ENCODE results near the gene ATG101.
A peak's percentile ranks its signal among the peaks of the same experiment; 100 is the strongest.

The ATG101 gene

DNA sequence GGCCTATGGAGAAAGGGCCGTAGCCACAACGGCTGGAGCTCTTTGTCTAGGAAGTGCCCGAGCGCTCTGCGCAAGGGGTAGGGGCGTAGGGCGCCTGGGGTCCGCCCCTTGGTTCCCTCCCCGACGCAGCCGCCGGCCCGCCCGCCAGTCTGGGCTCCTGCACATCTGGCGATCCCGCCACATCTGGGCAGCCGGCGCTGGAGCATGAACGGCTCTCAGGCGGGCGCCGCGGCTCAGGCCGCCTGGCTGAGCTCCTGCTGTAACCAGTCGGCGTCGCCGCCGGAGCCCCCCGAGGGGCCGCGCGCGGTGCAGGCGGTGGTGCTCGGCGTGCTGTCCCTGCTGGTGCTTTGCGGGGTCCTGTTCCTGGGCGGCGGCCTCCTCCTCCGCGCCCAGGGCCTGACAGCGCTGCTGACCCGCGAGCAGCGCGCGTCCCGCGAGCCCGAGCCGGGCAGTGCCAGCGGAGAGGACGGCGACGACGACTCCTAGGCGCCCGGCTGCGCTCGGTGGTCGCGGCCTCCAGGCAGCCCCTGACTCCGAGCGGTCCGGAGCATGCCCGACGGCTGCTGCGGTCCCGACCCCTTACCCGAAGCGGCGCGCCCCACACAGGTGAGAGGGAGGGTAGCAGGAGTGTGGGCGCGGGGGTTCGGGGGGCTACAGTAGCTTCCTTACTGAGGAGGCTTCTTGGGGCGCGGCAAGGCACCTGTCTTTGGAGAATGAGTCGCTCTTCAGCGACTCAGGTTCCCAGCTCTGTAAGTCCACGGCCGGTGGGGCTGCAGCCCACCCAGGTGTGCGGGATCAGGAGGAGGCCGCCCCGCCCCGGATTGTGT lies 10.0 kb downstream of the ATG101 start, which contains the start of gene SMIM41:
Gene SMIM41 (plus strand): TSS at position 129 of the 827 bp plus-strand sequence. CDS start 76 bp downstream, at position 205.
- DNase-seq (ENCODE audit: low read depth in 2 of 2) = no peak

DNA sequence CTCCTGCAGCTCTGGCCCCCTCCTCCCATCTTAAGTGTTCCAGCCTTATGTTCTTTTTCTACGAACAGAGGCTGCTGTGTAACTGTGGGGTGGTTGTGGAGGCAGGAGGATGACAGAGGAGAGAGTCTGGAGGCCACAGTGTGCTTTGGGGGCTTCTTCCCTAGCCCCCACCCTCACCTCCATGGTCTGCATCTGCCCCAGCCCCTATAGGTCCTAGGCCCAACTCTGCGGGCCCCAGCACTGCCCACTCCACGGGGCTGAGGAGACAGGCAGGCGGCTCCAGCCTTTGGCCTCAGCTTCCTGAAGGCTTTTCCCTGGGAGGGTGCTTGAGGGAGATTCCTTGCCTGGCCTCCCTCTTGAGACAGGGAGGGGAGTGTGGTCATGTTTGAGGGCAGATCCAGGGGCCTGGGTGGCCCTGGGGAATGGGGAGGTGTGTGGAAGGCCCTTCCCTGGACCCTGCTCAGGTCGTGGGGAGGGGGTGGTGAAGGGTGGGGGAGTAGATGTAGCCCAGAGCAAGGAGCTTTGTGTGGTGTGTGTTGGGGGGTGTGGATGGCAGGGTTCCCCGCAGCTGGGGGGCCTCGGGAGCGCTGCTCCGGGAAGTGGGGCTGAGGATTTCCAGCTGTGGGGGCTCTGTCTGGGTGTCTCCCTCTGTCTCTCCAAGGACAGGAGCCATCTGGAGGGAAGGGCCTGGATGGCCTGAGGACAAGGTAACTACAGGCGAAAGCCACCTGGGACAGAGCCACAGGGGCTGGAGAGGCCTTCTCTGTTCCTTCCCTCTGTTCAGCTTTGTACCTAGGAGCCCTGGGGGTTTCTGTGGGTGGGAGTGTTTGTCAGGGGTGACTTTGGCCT lies 10.8 kb downstream of the ATG101 start:
- no peak for DNase-seq (ENCODE audit: low read depth in 2 of 2)

DNA sequence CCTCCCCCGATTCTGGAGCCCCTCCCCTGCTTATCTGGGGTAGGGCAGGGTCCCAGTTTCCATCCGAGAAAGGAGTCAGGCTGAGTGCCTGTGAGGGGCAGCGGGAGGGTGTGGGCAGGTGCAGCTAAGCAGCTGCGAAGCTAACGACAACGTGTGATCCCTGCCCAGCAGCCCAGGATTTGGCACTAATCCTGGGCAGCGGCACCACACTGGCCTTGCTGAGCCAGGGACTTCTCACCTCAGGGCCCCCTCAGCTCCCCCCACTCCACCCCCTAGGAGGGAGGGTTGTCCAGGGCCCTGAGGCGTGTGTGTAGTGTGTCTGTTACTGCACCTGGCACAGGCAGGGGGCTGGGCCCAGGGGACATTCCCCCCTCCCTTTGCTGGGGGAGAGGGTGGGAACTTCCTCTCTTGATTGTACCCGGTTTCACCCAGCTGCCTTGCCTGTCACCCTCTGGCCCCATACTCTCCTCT lies 11.5 kb downstream of the ATG101 start:
- DNase-seq (ENCODE audit: low read depth in 2 of 2) = no peak

DNA sequence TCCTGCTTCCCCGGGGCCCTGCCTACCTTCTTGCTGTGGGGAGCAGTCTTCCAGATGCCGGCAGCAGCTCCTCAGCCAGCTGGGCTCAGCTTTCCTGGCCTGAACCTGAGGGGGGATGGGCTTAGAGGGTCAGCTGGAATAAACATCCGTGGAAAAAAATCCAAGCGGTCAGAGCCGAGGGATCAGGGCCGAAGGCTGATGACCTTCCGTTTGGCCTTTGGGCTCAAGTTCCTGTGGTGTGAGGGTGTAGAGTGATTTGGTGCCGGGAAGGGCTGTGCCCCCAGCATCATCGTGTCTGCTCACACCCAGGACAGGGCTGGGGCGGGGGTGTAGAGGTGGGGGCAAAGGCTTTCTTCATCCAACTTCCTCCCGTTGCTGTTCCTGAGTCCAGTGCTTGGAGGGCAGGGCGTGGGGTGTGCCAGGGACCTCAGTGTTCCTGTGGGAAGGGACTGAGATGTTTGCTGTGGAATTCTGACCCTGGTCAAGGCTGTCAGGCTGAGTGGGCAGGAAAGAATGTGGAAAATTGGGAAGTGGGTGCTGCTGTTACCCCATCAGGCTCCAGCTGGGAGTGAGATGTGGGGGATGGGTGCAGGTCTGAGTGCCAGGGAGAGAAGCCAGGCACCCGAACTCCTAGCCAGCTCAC lies 12.4 kb downstream of the ATG101 start:
- no peak for DNase-seq (ENCODE audit: low read depth in 2 of 2)

DNA sequence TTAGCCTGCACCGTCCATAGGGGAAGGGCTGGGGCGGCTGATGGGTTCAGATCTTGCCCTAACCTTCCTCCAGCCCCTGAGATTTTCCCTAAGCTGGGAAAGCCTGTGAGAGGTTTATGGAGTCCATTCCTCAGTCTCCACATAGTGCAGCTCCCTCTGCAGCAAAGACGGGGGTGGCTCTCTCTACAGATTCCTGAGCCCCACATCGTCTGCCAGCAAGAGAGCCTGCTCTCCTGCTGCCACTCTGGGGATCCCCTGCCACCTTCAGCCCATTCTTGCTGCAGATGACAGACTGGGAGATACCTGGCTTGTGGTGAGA lies 12.8 kb downstream of the ATG101 start:
- no peak for DNase-seq (ENCODE audit: low read depth in 2 of 2)

DNA sequence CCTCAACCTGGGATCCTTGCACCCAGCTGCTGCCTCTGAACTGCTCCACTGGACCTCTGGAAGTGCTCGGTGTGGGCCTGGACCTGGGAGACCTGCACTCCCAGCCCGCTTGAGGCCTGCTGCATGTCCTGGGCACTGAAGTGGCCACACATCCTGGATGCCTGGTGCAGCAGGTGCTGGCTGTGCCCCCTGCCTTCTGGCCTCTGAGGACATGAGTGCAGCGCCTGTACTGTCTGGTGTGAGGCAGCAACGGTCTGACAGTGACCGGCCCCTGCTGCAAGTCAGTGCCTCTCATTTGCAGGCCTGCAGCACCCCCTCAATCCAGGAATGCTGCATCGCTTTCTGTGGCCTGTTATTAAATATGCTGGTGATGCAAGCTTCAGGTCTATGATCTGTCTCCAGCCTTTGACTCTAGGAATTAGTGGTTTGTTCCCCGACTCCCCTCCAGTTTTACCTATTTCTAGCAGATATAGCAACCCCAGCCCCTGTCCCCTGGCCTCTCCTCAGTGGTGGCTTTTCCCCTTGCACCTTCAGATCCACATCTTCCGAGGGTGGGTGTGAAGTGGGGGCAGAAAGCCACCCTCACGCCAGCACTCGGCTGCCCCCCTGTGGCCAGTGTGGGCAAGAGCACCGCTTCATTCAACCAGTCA lies 13.3 kb downstream of the ATG101 start:
- peak; percentile 29 to 53 for DNase-seq (ENCODE audit: low read depth in 2 of 2)

DNA sequence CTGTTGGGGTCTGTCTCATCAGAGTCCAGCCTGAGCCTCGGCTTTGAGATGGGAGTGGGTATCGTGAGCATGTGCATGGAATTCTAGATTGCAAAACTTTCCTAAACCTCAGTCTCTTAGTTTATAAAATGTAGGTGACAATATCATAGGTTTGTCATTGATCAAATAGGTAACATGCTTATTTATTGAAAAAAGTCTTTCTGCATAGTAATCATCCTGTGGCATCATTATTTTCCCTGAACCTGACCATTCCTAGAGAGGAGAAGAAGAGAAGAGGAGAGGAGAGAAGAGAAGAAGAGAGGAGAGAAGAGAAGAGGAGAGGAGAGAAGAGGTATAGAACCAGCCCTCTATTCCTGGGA lies 13.8 kb downstream of the ATG101 start:
- DNase-seq (ENCODE audit: low read depth in 2 of 2) = no peak

DNA sequence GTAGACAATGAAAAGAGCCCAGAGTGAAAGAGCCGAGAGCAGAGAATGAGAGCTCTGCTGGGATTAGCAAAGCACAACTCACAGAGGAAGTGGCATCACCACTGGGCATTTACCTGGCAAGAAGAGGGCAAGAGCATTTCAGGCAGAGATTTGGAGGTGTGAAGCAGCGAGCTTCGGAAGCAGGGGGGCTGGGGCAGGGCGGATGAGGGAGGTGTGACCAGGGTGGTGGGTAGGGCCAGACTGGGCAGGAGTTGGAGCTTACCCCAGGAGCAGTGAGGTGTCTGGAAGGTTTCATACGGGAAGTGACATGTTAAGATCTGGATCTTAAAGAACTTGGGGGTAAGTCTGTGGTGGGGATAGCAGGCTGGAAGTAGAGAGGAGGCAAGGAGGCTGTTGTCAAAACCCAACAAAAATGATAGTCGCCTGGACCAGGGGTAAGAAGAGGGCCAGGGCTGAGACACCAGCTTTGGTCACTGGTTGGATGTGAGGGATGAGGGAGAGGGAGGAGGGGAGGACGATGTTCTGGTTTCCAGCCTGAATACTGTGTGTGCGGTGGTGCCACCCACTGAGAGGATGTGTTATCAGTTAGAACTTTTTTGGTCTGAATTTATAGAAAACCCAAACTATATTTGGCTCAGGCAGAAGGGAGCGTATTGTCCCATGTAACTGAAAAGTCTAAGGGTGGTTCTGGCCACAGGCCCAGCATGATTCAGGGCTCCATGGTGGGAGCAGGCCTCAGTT lies 14.9 kb downstream of the ATG101 start:
- no peak for DNase-seq (ENCODE audit: low read depth in 2 of 2)

DNA sequence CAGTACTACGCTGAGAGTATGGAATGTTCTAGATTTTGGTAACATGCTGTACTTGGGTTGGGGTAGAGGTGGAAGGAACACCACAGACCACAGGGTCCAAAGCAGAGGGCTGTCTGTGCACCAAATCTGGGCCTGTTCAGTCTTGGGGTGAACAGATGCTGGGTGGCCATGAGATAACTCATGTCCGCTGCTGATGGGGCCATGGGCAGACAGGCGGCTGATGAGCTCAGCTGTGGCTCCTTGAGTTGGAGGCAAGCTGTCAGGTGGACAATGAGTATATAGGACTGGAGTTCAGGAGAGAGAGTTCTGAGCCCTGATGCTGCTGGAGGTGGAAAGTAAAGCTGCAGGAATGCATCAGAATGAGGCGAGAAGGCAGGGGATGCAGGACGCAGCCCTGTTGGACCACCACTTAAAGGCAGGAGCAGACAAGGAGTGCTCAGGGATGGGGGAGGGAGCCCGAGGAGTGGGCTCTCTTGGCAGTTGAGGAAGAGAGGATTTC lies 16.0 kb downstream of the ATG101 start:
- DNase-seq (ENCODE audit: low read depth in 2 of 2) = no peak

DNA sequence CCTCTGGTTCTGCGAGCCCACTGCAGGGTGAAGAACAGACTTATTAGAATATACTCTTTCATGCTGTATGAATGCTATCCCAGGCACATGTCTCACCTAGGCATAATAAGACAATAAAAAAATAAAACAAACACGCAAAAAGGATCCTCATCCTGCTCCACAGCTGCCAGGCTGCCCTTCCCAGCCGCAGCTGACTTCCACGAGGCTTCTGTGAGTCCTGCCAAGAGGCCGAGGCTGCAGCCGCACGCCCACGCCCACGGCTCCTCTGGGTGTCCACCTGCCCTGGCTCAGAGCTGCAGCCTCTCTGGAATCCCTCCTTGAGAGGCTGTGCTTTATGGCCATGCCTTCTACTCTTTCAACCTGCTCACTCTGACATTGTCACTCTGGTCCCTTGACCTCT lies 16.6 kb downstream of the ATG101 start:
- no peak for DNase-seq (ENCODE audit: low read depth in 2 of 2)

DNA sequence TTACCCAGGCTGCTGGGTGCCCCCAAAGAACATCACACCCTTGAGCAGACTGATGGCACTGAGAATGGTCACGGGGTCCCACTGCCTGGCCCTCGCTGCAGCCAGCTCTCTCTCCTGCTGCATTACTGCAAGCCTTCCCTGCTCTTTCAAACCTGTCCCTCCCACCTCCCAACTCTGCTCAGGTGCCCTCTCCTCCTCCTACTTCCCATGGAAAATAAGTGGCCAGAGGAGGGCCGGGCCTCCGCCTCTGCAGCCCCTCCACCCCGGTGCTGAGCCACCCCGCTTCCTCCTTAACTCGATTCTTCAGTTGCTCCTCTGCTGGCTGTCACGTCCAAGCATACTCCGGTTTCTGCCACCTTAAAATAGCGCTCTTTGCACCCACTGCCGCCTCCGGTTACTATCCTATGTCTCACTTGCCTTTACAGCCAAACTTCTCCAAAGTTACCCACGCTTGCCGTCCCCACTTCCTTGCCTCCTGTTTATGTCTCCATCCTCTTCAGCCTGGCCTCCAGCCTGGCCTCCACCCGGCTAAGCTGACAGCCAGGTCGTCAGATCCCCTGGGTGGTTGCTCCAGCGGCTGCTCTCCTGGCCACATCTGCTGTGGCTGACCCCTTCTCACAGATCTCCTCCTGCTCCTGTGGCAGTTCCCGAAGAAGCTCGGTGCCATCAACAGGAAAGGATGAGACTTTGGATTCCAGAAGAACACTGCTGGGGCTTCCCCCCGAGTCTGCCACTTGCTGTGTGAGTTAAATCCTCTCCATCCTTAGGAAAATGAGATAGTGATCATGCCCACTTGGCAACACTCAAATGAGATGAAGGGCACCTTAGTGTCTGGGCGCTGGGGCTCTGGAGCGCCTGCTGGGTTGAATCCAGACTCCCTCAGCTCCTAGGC lies 17.4 kb downstream of the ATG101 start:
- DNase-seq (ENCODE audit: low read depth in 2 of 2) = no peak

DNA sequence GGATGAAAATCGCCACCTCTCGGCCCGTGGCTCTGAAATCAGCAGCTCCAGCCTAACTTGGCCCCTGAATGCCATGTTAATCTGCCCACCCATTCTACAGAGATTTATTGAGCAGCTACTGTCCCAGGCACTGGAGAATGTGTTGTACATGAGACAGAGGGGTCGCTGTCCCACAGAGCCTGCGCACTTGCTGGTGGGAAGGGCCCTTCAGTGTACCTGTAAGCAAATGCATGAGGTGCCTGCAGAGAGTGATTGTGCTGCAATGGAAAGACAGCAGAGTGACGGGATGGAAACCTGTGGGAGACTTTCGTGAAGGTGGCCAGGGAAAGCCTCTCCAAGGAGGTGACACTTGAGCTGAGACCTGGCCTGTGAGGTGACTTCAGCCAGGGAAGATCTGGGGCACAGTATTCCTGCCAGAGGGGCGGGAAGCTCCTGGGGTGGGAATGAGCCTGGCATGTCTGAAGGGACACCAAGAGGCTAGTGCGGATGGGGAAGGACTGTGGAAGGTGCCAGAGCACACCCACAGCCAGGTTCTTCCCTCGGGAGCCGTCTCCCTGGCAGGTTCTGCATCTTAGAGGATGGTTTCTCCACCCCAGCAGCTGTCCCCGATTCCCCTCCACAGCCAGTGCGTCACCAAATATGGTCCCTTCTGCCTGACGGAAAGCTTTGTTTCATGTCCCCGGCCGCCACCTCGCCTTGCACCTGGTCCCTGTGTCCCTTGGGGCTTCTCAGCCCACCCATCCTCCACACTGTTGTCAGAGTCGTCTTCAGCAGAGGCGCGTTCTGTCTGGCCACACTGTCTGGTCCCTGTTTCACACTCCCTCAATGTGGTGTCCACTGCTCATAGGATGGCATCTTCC lies 18.4 kb downstream of the ATG101 start:
- no peak for DNase-seq (ENCODE audit: low read depth in 2 of 2)

DNA sequence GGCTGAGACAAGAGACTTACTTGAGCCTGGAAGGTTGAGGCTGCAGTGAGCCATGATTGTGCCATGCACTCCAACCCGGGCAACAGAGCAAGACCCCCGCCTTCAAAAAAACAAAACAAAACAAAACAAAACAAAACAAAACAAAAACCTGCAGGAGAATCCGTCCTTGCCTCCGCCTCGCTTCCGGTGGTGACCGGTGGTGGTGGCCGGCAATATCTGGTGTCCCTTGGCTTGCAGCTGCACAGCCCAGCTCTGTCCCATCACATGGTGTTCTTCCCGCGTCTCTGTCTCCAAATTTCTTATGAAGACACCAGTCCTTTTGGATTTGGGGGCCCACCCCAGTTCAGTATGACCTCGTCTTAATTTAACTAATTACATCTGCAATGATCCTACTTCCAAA lies 19.7 kb downstream of the ATG101 start:
- DNase-seq (ENCODE audit: low read depth in 2 of 2) = no peak

DNA sequence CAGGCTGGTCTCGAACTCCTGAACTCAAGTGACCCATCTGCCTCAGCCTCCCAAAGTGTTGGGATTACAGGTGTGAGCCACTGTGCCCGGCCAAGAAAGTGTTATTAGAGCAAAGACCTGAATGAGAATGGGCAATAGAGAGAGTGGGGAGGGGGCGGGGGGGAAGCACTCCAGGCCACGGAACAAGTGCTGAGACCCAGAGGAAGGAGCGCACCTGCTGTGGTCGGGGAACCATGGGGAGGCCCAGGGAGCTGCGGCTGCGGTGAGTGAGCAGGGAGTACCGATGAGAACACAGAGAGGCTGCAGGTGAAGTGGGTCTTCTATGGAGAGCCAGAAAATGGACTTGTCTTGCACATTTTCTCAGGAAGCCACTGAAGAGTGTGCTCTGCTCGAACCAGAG lies 20.5 kb downstream of the ATG101 start:
- no peak for DNase-seq (ENCODE audit: low read depth in 2 of 2)

DNA sequence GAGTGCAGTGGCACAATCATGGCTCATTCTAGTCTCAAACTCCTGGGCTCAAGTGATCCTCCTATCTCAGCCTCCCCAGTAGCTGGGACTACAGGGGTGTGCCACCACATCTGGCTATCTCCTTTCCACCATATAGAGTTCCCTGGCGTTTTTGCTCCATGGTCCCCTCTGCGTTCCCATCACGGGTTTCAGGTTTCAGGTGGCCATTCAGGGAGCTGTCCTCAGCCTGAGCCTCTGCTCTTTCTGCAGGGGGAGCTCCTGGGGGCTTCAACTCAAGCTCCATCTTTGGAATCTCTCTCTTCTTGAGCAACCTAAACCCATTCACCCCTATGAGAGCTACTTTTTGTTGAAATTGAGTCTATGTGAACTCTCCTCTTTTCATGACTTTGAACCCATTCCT lies 21.3 kb downstream of the ATG101 start:
- no peak for DNase-seq (ENCODE audit: low read depth in 2 of 2)

DNA sequence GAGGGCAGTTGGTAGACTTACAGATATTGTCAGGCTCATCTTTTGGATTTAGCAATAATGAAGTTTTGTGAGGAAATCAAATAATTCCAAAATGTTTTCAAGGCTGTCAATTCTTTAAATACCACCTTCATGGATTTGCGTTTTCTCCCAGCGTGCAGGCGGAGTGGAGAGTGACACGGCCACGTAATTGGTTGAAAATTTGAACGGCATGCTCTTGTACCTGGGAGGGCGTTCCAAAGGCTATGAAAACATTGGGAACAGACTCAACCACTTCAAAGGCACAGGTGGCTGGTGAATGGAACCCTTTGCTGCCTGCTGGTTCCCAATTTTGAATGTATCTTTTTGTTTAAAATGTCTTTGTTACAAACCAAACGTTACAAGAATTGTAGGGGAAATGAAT lies 22.1 kb downstream of the ATG101 start:
- no peak for DNase-seq (ENCODE audit: low read depth in 2 of 2)

DNA sequence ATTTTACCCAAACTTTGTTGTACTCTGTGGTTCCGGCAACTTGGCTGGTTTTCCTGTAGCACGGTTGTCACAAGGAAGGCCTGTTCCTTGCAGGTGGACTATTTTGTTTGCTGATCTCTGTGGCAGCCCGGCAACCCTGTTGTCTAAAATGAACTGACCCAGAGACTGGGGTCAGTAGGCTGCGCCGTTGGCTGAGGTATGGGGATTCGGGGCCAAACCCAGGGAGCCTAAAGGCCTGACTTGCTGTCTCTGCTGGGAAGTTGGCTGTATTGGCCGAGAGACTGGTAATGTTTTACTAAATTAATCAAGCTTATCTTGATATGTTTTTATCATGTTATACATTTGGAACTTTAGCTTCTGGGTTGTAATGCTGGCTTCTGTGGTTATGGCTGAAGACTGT lies 23.6 kb downstream of the ATG101 start:
- DNase-seq (ENCODE audit: low read depth in 2 of 2) = no peak

DNA sequence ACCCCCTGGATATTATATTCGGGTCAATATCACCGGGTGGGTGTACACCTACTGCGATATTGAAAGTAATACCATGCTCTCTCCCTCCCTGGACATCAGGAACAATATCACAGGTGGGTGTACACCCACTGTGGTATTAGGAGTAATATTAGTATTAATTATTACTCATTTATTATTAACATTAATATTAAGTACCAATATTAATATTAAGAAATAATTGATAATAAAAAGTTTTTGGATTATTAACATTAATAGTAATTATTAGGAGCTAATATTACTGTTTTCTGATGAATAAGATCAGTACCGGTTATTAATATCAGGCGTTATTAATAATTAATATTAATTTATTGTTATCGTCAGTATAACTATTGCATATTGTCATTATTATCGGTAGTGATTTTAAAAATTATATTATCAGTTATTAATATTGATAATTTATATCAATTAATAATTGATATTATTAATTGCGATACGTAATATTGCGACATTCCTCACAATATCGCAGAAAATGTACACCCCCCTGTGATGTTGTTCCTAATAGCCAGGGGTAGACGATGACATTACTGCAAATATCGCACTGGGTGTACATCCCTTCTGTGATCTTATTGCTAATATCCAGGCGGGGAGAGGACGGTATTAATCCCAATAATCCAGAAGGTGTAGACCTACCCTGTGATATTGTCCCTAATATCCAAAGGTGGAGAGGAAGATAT lies 26.7 kb downstream of the ATG101 start:
- DNase-seq (ENCODE audit: low read depth in 2 of 2) = no peak

All from stimulated activated CD4-positive, alpha-beta T cell treated with anti-CD3 and anti-CD28 coated beads, Interleukin-1b, Interleukin-23, amount 100 ng/mL, for 1 hour (primary cell).